Smooth muscle cell (in vitro differentiated cells): Measurements from ENCODE around the gene METTL23. TPM values are rescaled to one million over a fixed set of nuclear protein-coding genes. Genes with fewer than 3 reads are reported as not detected.

Experiments
- DNase-seq: peaks from one replicate; lab custom pipeline; 2025; ENCODE audit not compliant: unreplicated experiment; lab: John Stamatoyannopoulos, UW
- H2AFZ ChIP-seq: fragments of 200-600 bp; sonication (generic); 2 replicates; pipeline ENCODE4 v1.6.0; 2016; ENCODE audit warnings: antibody characterized with exemption, low read depth, mild to moderate bottlenecking
- H3F3A ChIP-seq: fragments of 200-600 bp; sonication (generic); 2 replicates; pipeline ENCODE4 v1.6.0; 2017; ENCODE audit warnings: antibody characterized with exemption, low read depth
- H3K27ac ChIP-seq: fragments of 200-600 bp; sonication (generic); 2 replicates; pipeline ENCODE4 v1.5.1; 2016; ENCODE audit warnings: low read depth, mild to moderate bottlenecking
- H3K27me3 ChIP-seq: fragments of 200-600 bp; sonication (generic); 2 replicates; pipeline ENCODE4 v1.6.1; 2016; ENCODE audit warnings: low read depth, mild to moderate bottlenecking
- H3K36me3 ChIP-seq: fragments of 200-600 bp; sonication (generic); 2 replicates; pipeline ENCODE4 v1.5.1; 2016; ENCODE audit warnings: low read depth
- H3K4me1 ChIP-seq: fragments of 200-600 bp; sonication (generic); 2 replicates; pipeline ENCODE4 v1.5.1; 2016; ENCODE audit warnings: low read depth
- H3K4me2 ChIP-seq: fragments of 200-600 bp; sonication (generic); 2 replicates; pipeline ENCODE4 v1.6.0; 2016; ENCODE audit warnings: mild to moderate bottlenecking
- H3K4me3 ChIP-seq: fragments of 200-600 bp; sonication (generic); 2 replicates; pipeline ENCODE4 v1.5.1; 2016; ENCODE audit warnings: mild to moderate bottlenecking
- H3K79me2 ChIP-seq: fragments of 200-600 bp; sonication (generic); 2 replicates; pipeline ENCODE4 v1.6.0; 2016; ENCODE audit warnings: low read depth, mild to moderate bottlenecking
- H3K9ac ChIP-seq: fragments of 200-600 bp; sonication (generic); 2 replicates; pipeline ENCODE4 v1.6.0; 2016; ENCODE audit warnings: low read depth
- H3K9me3 ChIP-seq: fragments of 200-600 bp; sonication (generic); replicated peaks from 2 replicates; pipeline ENCODE4 v1.5.1; 2016; ENCODE audit warnings: low read depth
- H4K20me1 ChIP-seq: fragments of 200-600 bp; sonication (generic); 2 replicates; pipeline ENCODE4 v1.6.0; 2016; ENCODE audit warnings: low read depth
- CTCF ChIP-seq: fragments of 200-600 bp; sonication (generic); IDR thresholded peaks from 2 replicates; pipeline ENCODE4 v1.5.1; 2017; ENCODE audit warnings: borderline replicate concordance, mild to moderate bottlenecking, antibody characterized with exemption; ENCODE audit not compliant: insufficient read depth, poor library complexity, severe bottlenecking
- WGBS: methylation state at CpG from one replicate; pipeline ENCODE4 v1.1.7; 2016; ENCODE audit warnings: low lambda C conversion rate; 5-methylcytosine and 5-hydroxymethylcytosine counted together
- polyA plus RNA-seq: library from polyadenylated mRNA; unstranded; fragments of >200 nt; fragmentation: Nextera tagmentation; extraction: Ambion mirVana; gene quantifications from 2 replicates; pipeline ENCODE4 v1.2.1, GENCODE V29; 2016
- total RNA-seq: library from RNA; depleted of rRNA; stranded (reverse); fragments of >200 nt; gene quantifications from 2 replicates; pipeline ENCODE4 v1.2.3, GENCODE V29; 2014

Gene METTL23
- total and polyA plus RNA-seq, 2 experiments from 2014 or later: 28.2 to 47.1 TPM

DNA sequence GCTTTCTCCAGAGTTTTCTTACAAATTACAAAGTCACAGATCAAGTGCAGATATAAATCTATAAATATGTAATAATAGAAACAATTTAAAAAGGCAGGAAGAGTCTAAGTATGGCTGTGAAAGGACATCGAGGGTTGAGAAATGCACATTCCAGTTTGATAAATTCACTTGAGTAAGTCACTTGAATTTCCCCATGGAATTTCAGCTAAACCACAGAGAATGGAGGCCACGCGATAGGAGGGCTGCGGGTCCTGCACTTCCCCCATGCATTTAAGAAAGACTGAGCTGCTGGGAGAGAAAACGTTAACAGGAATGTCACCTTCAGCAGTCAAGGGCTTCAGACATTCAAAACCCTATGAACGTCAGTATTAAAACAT, 9.8 kb upstream of the METTL23 start:
- H3K79me2 ChIP-seq: peaks cover 9% of the 10 kb centered on the region
- H3K4me3 ChIP-seq: peak overlapping the region; percentile 14
- TF ChIP-seq CTCF: no peak
- H3K27ac ChIP-seq: peak overlapping the region; percentile 100
- WGBS: 21% methylated on average over 6 of the region's 6 CpGs
- H3K4me2 ChIP-seq: peak overlapping the region; percentile 81
- peaks cover 92% of the 10 kb centered on the region for H4K20me1 ChIP-seq
- H3K9ac ChIP-seq: peak overlapping the region; percentile 93
- no peak for DNase-seq
- no peaks in the 10 kb centered on the region for H3K9me3 ChIP-seq
- peaks cover 5% of the 10 kb centered on the region for H3K4me1 ChIP-seq
- peaks cover 32% of the 10 kb centered on the region for H3F3A ChIP-seq
- no peak overlapping the region for H2AFZ ChIP-seq
- no peaks in the 10 kb centered on the region for H3K27me3 ChIP-seq
- peaks cover 19% of the 10 kb centered on the region for H3K36me3 ChIP-seq

DNA sequence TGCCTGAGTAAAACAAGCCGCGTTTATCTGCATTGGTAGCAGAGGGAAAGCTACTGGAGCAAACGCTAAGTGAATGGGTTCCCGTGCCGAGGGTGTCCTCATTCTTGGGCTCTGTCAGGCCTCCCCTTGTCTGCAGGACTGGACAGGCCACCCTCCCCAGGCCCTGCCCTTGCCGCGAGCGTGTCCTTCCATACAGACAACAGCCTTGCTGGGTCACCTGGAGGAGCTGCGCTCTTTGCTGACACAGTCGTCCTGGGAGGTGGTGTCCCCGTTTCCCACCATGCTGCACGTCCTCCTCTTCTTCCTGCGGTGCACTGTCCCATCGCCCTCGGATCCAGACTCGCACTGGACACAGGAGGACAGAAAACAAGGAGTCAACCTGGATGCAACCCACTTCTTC, 8.1 kb upstream of the METTL23 start:
- Histone ChIP-seq H3K9ac (no peak overlapping the region), H3K9me3 (no peaks in the 10 kb centered on the region), H3K4me3 (no peak overlapping the region), H3F3A (peaks cover 32% of the 10 kb centered on the region), H2AFZ (no peak overlapping the region), H3K4me2 (no peak overlapping the region), H3K36me3 (peaks cover 19% of the 10 kb centered on the region), H3K79me2 (peaks cover 23% of the 10 kb centered on the region), H4K20me1 (peaks cover 96% of the 10 kb centered on the region), H3K4me1 (peaks cover 5% of the 10 kb centered on the region), H3K27me3 (no peaks in the 10 kb centered on the region), H3K27ac (no peak overlapping the region)
- TF ChIP-seq CTCF: no peak
- DNase-seq: no peak
- 95% methylated on average over 16 of the region's 16 CpGs for WGBS

GRCh38 chr17:76720211-76720610, 6.4 kb upstream of the METTL23 start:
- H3K36me3 ChIP-seq: peaks cover 19% of the 10 kb centered on the region
- no peak overlapping the region for H3K4me2 ChIP-seq
- DNase-seq: no peak
- no peaks in the 10 kb centered on the region for H3K27me3 ChIP-seq
- no peak overlapping the region for H3K4me3 ChIP-seq
- TF ChIP-seq CTCF: no peak
- peaks cover 32% of the 10 kb centered on the region for H3F3A ChIP-seq
- no peak overlapping the region for H3K9ac ChIP-seq
- H3K27ac ChIP-seq: no peak overlapping the region
- peaks cover 96% of the 10 kb centered on the region for H4K20me1 ChIP-seq
- 99% methylated on average over 9 of the region's 9 CpGs for WGBS
- peaks cover 40% of the 10 kb centered on the region for H3K79me2 ChIP-seq
- no peaks in the 10 kb centered on the region for H3K9me3 ChIP-seq
- H2AFZ ChIP-seq: no peak overlapping the region
- H3K4me1 ChIP-seq: peaks cover 3% of the 10 kb centered on the region

- Histone ChIP-seq H2AFZ (no peak overlapping the region), H3K4me2 (no peak overlapping the region), H3K4me3 (no peak overlapping the region), H3K36me3 (peaks cover 19% of the 10 kb centered on the region), H3K27ac (no peak overlapping the region), H3K9me3 (no peaks in the 10 kb centered on the region), H3K4me1 (peaks cover 2% of the 10 kb centered on the region), H3F3A (peaks cover 32% of the 10 kb centered on the region), H3K9ac (no peak overlapping the region), H3K27me3 (no peaks in the 10 kb centered on the region), H3K79me2 (peaks cover 45% of the 10 kb centered on the region), H4K20me1 (peaks cover 94% of the 10 kb centered on the region)
- no peak for DNase-seq
- WGBS: 96% methylated on average over 9 of the region's 9 CpGs
- no peak for TF ChIP-seq CTCF
Observed at GRCh38 chr17:76720941-76721340, 5.7 kb upstream of the METTL23 start.
